Loucy (cell line): Measurements from ENCODE around the gene SLC4A5.

Source experiments
- H2AFZ ChIP-seq: fragments of 200-600 bp; sonication (generic); 2 replicates; pipeline ENCODE4 v1.6.0; 2016; ENCODE audit warnings: antibody characterized with exemption, mild to moderate bottlenecking, low read length, moderate library complexity
- H3F3A ChIP-seq: fragments of 200-600 bp; 2 replicates; pipeline ENCODE4 v1.6.0; 2016; ENCODE audit warnings: antibody characterized with exemption, low read depth, mild to moderate bottlenecking
- H3K27me3 ChIP-seq: fragments of 200-600 bp; sonication (generic); 2 replicates; pipeline ENCODE4 v1.6.1; 2014; ENCODE audit warnings: low read length, mild to moderate bottlenecking; ENCODE audit not compliant: insufficient read depth, poor library complexity, severe bottlenecking
- H3K36me3 ChIP-seq: fragments of 200-600 bp; sonication (generic); 2 replicates; pipeline ENCODE4 v1.6.1; 2016; ENCODE audit warnings: low read length; ENCODE audit not compliant: insufficient read depth
- H3K4me1 ChIP-seq: fragments of 200-600 bp; sonication (generic); 2 replicates; pipeline ENCODE4 v1.5.1; 2014; ENCODE audit warnings: low read length, mild to moderate bottlenecking; ENCODE audit not compliant: insufficient read depth, poor library complexity, severe bottlenecking
- H3K4me2 ChIP-seq: fragments of 200-600 bp; sonication (generic); 2 replicates; pipeline ENCODE4 v1.6.0; 2014; ENCODE audit warnings: antibody characterized with exemption, low read length, low read depth, mild to moderate bottlenecking; ENCODE audit not compliant: poor library complexity, severe bottlenecking
- H3K4me3 ChIP-seq: fragments of 200-600 bp; sonication (generic); 2 replicates; pipeline ENCODE4 v1.5.1; 2014; ENCODE audit warnings: low read length, mild to moderate bottlenecking, mixed read lengths; ENCODE audit not compliant: poor library complexity, severe bottlenecking
- H3K79me2 ChIP-seq: fragments of 200-600 bp; sonication (generic); 2 replicates; pipeline ENCODE4 v1.6.1; 2014; ENCODE audit warnings: low read length; ENCODE audit not compliant: insufficient read depth
- H3K9ac ChIP-seq: fragments of 200-600 bp; sonication (generic); 2 replicates; pipeline ENCODE4 v1.6.0; 2014; ENCODE audit warnings: mild to moderate bottlenecking, low read depth, low read length, moderate library complexity; ENCODE audit not compliant: poor library complexity, severe bottlenecking
- H3K9me2 ChIP-seq: fragments of 200-600 bp; sonication (generic); replicated peaks from 2 replicates; pipeline ENCODE4 v1.6.1; 2016; ENCODE audit warnings: low read depth, low read length, mixed read lengths
- H3K9me3 ChIP-seq: fragments of 200-600 bp; sonication (generic); 2 replicates; pipeline ENCODE4 v1.6.1; 2014; ENCODE audit warnings: mild to moderate bottlenecking, antibody characterized with exemption, low read length, low read depth; ENCODE audit not compliant: insufficient read depth
- H4K20me1 ChIP-seq: fragments of 200-600 bp; sonication (generic); 2 replicates; pipeline ENCODE4 v1.6.0; 2014; ENCODE audit warnings: antibody characterized with exemption, low read length, mild to moderate bottlenecking; ENCODE audit not compliant: insufficient read depth, poor library complexity, severe bottlenecking
- EZH2phosphoT487 ChIP-seq: fragments of 200-600 bp; IDR thresholded peaks from 2 replicates; pipeline ENCODE4 v1.6.1; 2018; ENCODE audit warnings: antibody characterized with exemption, mild to moderate bottlenecking, moderate library complexity, borderline replicate concordance
- TF ChIP-seq, protein P1 (sequence below): fragments of 200-600 bp; sonication (generic); conservative IDR thresholded peaks from 2 replicates; pipeline ENCODE4 v1.5.1; 2014; ENCODE audit warnings: mild to moderate bottlenecking, antibody characterized with exemption, low read length

Gene SLC4A5

DNA sequence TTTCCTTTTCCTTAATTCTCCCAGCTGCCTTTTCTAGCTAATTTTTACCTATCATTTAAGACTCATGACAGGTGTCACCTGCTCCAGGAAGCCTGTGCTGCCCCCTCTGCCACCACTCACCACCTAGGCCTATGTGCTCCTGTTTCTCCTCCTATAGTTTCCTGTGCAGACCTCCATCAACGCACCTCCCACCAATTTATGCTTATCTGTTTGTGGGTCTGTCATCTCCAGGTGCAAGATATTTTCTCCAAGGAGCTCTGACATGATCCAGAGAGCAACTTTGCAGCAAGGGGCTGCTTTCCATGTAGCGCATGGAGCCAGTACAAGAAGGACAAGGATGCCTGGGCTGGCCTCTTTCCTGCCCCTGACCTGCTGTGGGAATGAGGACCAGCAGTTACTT, 42.7 kb downstream of the SLC4A5 start:
- no peaks in the 10 kb centered on the region for H3K79me2 ChIP-seq
- TF ChIP-seq, protein P1, sequence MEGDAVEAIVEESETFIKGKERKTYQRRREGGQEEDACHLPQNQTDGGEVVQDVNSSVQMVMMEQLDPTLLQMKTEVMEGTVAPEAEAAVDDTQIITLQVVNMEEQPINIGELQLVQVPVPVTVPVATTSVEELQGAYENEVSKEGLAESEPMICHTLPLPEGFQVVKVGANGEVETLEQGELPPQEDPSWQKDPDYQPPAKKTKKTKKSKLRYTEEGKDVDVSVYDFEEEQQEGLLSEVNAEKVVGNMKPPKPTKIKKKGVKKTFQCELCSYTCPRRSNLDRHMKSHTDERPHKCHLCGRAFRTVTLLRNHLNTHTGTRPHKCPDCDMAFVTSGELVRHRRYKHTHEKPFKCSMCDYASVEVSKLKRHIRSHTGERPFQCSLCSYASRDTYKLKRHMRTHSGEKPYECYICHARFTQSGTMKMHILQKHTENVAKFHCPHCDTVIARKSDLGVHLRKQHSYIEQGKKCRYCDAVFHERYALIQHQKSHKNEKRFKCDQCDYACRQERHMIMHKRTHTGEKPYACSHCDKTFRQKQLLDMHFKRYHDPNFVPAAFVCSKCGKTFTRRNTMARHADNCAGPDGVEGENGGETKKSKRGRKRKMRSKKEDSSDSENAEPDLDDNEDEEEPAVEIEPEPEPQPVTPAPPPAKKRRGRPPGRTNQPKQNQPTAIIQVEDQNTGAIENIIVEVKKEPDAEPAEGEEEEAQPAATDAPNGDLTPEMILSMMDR: no peak
- TF ChIP-seq EZH2phosphoT487: no peak
- no peak overlapping the region for H3K4me2 ChIP-seq

DNA sequence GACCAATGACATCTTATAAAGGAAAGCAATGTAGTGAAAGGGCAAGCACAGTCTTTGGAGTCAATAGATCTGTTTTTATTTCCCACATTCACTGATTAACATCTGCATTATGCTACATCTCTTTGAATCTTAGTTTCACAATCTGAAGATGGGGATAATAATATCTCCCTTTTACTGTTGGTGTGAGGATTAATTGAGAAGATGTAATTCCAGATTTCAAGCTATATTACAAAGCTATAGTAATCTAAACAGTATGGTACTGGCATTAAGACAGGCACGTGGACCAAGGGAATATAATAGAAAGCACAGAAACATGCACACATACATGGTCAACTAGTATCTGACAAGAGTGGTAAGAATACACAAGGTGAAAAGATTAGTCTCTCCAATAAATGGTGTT, 45.3 kb downstream of the SLC4A5 start:
- Histone ChIP-seq H2AFZ (no peak overlapping the region), H3K4me3 (no peak overlapping the region), H3K27me3 (no peaks in the 10 kb centered on the region), H3K36me3 (no peaks in the 10 kb centered on the region), H3K9me3 (peaks cover 4% of the 10 kb centered on the region; the same call in 1 of the 2 replicates), H3K79me2 (no peaks in the 10 kb centered on the region), H3K9ac (no peak overlapping the region), H3F3A (no peaks in the 10 kb centered on the region), H3K9me2 (no peaks in the 10 kb centered on the region), H3K4me2 (no peak overlapping the region), H4K20me1 (no peaks in the 10 kb centered on the region), H3K4me1 (no peaks in the 10 kb centered on the region)
- TF ChIP-seq, protein P1: no peak
- no peak for TF ChIP-seq EZH2phosphoT487

More for the DNA sequence above, 42.7 kb downstream of the SLC4A5 start:
- Histone ChIP-seq H4K20me1 (no peaks in the 10 kb centered on the region), H2AFZ (no peak overlapping the region), H3K4me3 (no peak overlapping the region), H3K27me3 (no peaks in the 10 kb centered on the region), H3K36me3 (no peaks in the 10 kb centered on the region), H3K9me3 (peaks cover 4% of the 10 kb centered on the region; the same call in 1 of the 2 replicates), H3K9ac (no peak overlapping the region), H3K4me1 (no peaks in the 10 kb centered on the region), H3K9me2 (no peaks in the 10 kb centered on the region), H3F3A (no peaks in the 10 kb centered on the region)

- Histone ChIP-seq H3K36me3 (no peaks in the 10 kb centered on the region), H2AFZ (no peak overlapping the region), H3K4me1 (no peaks in the 10 kb centered on the region), H3K9me3 (peaks cover 4% of the 10 kb centered on the region; the same call in 1 of the 2 replicates), H4K20me1 (no peaks in the 10 kb centered on the region), H3K4me2 (no peak overlapping the region), H3K9ac (no peak overlapping the region), H3K4me3 (no peak overlapping the region), H3K9me2 (no peaks in the 10 kb centered on the region), H3F3A (no peaks in the 10 kb centered on the region), H3K27me3 (no peaks in the 10 kb centered on the region), H3K79me2 (no peaks in the 10 kb centered on the region)
- TF ChIP-seq, protein P1: no peak
- no peak for TF ChIP-seq EZH2phosphoT487
These were observed 45.8 kb downstream of the SLC4A5 start for GRCh38 chr2:74297391-74297790.
